Trophoblast cell (in vitro differentiated cells and primary cell): ENCODE measurements around the gene PDIA2.
A peak's percentile ranks its signal among the peaks of the same experiment; 100 is the strongest.

ENCODE experiments used
- DNase-seq, 2 donors: peaks; one replicate each; pipeline ENCODE4 v3.0.0-alpha.2; 2016
- H2AFZ ChIP-seq: 2 replicates; pipeline ENCODE4 v1.6.1; 2013; ENCODE audit warnings: low read length, moderate library complexity, mild to moderate bottlenecking; ENCODE audit not compliant: insufficient read depth, poor library complexity
- H2AK5ac ChIP-seq: 2 replicates; pipeline ENCODE4 v1.6.1; 2013; ENCODE audit warnings: mild to moderate bottlenecking, low read length
- H2BK120ac ChIP-seq: 2 replicates; pipeline ENCODE4 v1.6.1; 2013; ENCODE audit warnings: low read length, mild to moderate bottlenecking, moderate library complexity; ENCODE audit not compliant: insufficient read depth, poor library complexity
- H2BK12ac ChIP-seq: 2 replicates; pipeline ENCODE4 v1.6.1; 2013; ENCODE audit warnings: mild to moderate bottlenecking, low read length, moderate library complexity
- H2BK5ac ChIP-seq: 2 replicates; pipeline ENCODE4 v1.6.1; 2013; ENCODE audit warnings: low read length, low read depth, moderate library complexity, mild to moderate bottlenecking; ENCODE audit not compliant: poor library complexity
- H3K14ac ChIP-seq: 2 replicates; pipeline ENCODE4 v1.6.1; 2013; ENCODE audit warnings: mild to moderate bottlenecking, low read length
- H3K18ac ChIP-seq: 2 replicates; pipeline ENCODE4 v1.6.1; 2013; ENCODE audit warnings: mild to moderate bottlenecking, low read length
- H3K23ac ChIP-seq: 2 replicates; pipeline ENCODE4 v1.6.1; 2013; ENCODE audit warnings: low read length
- H3K27ac ChIP-seq: 2 replicates; pipeline ENCODE4 v1.5.1; 2013; ENCODE audit warnings: low read depth, mild to moderate bottlenecking, inconsistent platforms, low read length, moderate library complexity
- H3K27me3 ChIP-seq: 2 replicates; pipeline ENCODE4 v1.6.1; 2013; ENCODE audit warnings: inconsistent platforms, mild to moderate bottlenecking, low read length, moderate library complexity; ENCODE audit not compliant: insufficient read depth
- H3K36me3 ChIP-seq, 2 experiments: 1 replicate in 1 of 2; 2 replicates in 1 of 2; pipeline ENCODE4 v1.6.1; 2013; ENCODE audit warnings: low read length in 2 of 2, mild to moderate bottlenecking in 2 of 2, moderate library complexity in 1 of 2; ENCODE audit not compliant: insufficient read depth in 2 of 2, control insufficient read depth in 1 of 2
- H3K4ac ChIP-seq: 2 replicates; pipeline ENCODE4 v1.6.1; 2013; ENCODE audit warnings: low read depth, mild to moderate bottlenecking, low read length, moderate library complexity
- H3K4me1 ChIP-seq, 2 experiments: 1 replicate in 1 of 2; 2 replicates in 1 of 2; pipeline ENCODE4 v1.6.1; 2013; ENCODE audit warnings: low read length in 2 of 2, mild to moderate bottlenecking in 2 of 2, moderate library complexity in 1 of 2; ENCODE audit not compliant: insufficient read depth in 2 of 2, control insufficient read depth in 1 of 2
- H3K4me2 ChIP-seq: 2 replicates; pipeline ENCODE4 v1.6.1; 2013; ENCODE audit warnings: inconsistent platforms, mild to moderate bottlenecking, low read length, moderate library complexity
- H3K4me3 ChIP-seq: 2 replicates; pipeline ENCODE4 v1.5.1; 2013; ENCODE audit warnings: mild to moderate bottlenecking, low read depth, low read length, inconsistent platforms
- H3K79me1 ChIP-seq: one replicate; pipeline ENCODE4 v1.6.1; 2013; ENCODE audit warnings: low read length
- H3K79me2 ChIP-seq: 2 replicates; pipeline ENCODE4 v1.6.1; 2013; ENCODE audit warnings: low read length, mild to moderate bottlenecking; ENCODE audit not compliant: control insufficient read depth, insufficient read depth, poor library complexity
- H3K9ac ChIP-seq: 2 replicates; pipeline ENCODE4 v1.6.1; 2013; ENCODE audit warnings: mild to moderate bottlenecking, low read length
- H3K9me3 ChIP-seq: 2 replicates; pipeline ENCODE4 v1.6.1; 2013; ENCODE audit warnings: low read depth, mild to moderate bottlenecking, control low read depth, inconsistent platforms, low read length; ENCODE audit not compliant: insufficient read depth
- H4K12ac ChIP-seq: 2 replicates; pipeline ENCODE4 v1.6.1; 2013; ENCODE audit warnings: low read depth, mild to moderate bottlenecking, low read length, moderate library complexity
- H4K8ac ChIP-seq: 2 replicates; pipeline ENCODE4 v1.6.1; 2013; ENCODE audit warnings: low read depth, mild to moderate bottlenecking, low read length, moderate library complexity
- H4K91ac ChIP-seq: one replicate; pipeline ENCODE4 v1.6.1; 2013; ENCODE audit warnings: low read depth, mild to moderate bottlenecking, low read length, moderate library complexity
- WGBS: extraction: QIAGEN DNeasy Blood & Tissue Kit; methylation state at CpG from one replicate; pipeline ENCODE4 v1.1.7; 2013; ENCODE audit warnings: missing lambda C conversion rate; ENCODE audit not compliant: insufficient read length, insufficient coverage; ENCODE audit errors: extremely low coverage; 5-methylcytosine and 5-hydroxymethylcytosine counted together

Gene PDIA2

GRCh38 chr16:279531-279930 is 3.4 kb upstream of the PDIA2 start:
- no peaks in the 10 kb centered on the region for H3K79me2 ChIP-seq
- peaks cover 40% of the 10 kb centered on the region for H3K27me3 ChIP-seq
- no peak overlapping the region for H3K14ac ChIP-seq
- H3K4me3 ChIP-seq, result no peak overlapping the region
- no peak overlapping the region for H3K4ac ChIP-seq
- H3K27ac ChIP-seq, result no peak overlapping the region
- no peak overlapping the region for H3K9ac ChIP-seq
- no peak overlapping the region for H4K12ac ChIP-seq
- H2AFZ ChIP-seq, result no peak overlapping the region
- no peak overlapping the region for H2AK5ac ChIP-seq
- no peaks in the 10 kb centered on the region for H3K36me3 ChIP-seq
- H3K9me3 ChIP-seq, result peaks cover 8% of the 10 kb centered on the region
- DNase-seq, result no peak
- no peak overlapping the region for H2BK5ac ChIP-seq
- H3K79me1 ChIP-seq, result no peaks in the 10 kb centered on the region
- H2BK12ac ChIP-seq, result no peak overlapping the region
- H3K4me2 ChIP-seq, result no peak overlapping the region
- no peak overlapping the region for H3K18ac ChIP-seq
- no peak overlapping the region for H2BK120ac ChIP-seq
- no peak overlapping the region for H4K91ac ChIP-seq
- no CpG with 5 or more reads among the region's 7 CpGs for WGBS
- no peak overlapping the region for H4K8ac ChIP-seq
- H3K4me1 ChIP-seq, result peaks cover 0 to 6% of the 10 kb centered on the region in 2 experiments
- no peak overlapping the region for H3K23ac ChIP-seq

- Histone ChIP-seq H3K27ac (no peak overlapping the region), H2BK5ac (no peak overlapping the region)
These were observed 2.9 kb upstream of the PDIA2 start for GRCh38 chr16:280005-280460.

GRCh38 chr16:280552-280951 is 2.4 kb upstream of the PDIA2 start, which contains the start of gene ARHGDIG:
TSS of gene ARHGDIG (plus strand) at chr16:280591. CDS start at chr16:280681, 90 bp downstream.
- Histone ChIP-seq H3K18ac (no peak within 1 kb of the TSS), H4K12ac (no peak within 1 kb of the TSS), H3K79me1 (no peaks in the 10 kb centered on the region), H2BK120ac (no peak within 1 kb of the TSS), H3K4me2 (peak within 1 kb of the TSS; percentile 71), H2BK12ac (no peak within 1 kb of the TSS), H3K4ac (no peak within 1 kb of the TSS), H2AFZ (peak within 1 kb of the TSS; percentile 46), H3K14ac (no peak within 1 kb of the TSS), H4K91ac (no peak within 1 kb of the TSS), H2AK5ac (no peak within 1 kb of the TSS), H3K4me1 (no peaks in the 10 kb centered on the region), H3K79me2 (no peaks in the 10 kb centered on the region), H3K9me3 (peaks cover 8% of the 10 kb centered on the region), H2BK5ac (no peak within 1 kb of the TSS), H3K27me3 (peaks cover 33% of the 10 kb centered on the region), H4K8ac (no peak within 1 kb of the TSS), H3K4me3 (peak within 1 kb of the TSS; percentile 15), H3K36me3 (peaks cover 0 to 2% of the 10 kb centered on the region in 2 experiments), H3K9ac (no peak within 1 kb of the TSS), H3K27ac (no peak within 1 kb of the TSS), H3K23ac (no peak within 1 kb of the TSS)
- no peak for DNase-seq
- WGBS, result no CpG with 5 or more reads among the region's 54 CpGs

More at GRCh38 chr16:280005-280460, 2.9 kb upstream of the PDIA2 start:
- Histone ChIP-seq H2AFZ (no peak overlapping the region), H4K12ac (no peak overlapping the region), H3K18ac (no peak overlapping the region), H3K36me3 (peaks cover 0 to 2% of the 10 kb centered on the region in 2 experiments), H3K4ac (no peak overlapping the region), H3K27me3 (peaks cover 37% of the 10 kb centered on the region), H2BK120ac (no peak overlapping the region), H3K79me2 (no peaks in the 10 kb centered on the region), H2BK12ac (no peak overlapping the region), H3K4me3 (no peak overlapping the region), H3K23ac (no peak overlapping the region), H4K91ac (no peak overlapping the region), H3K9me3 (peaks cover 10% of the 10 kb centered on the region), H3K4me1 (peaks cover 0 to 3% of the 10 kb centered on the region in 2 experiments), H4K8ac (no peak overlapping the region), H3K14ac (no peak overlapping the region), H3K4me2 (peak overlapping the region; percentile 71), H3K79me1 (no peaks in the 10 kb centered on the region), H3K9ac (no peak overlapping the region), H2AK5ac (no peak overlapping the region)
- DNase-seq, result no peak
- no CpG with 5 or more reads among the region's 47 CpGs for WGBS

GRCh38 chr16:280991-281659 is 1.8 kb upstream of the PDIA2 start:
- WGBS, result no CpG with 5 or more reads among the region's 27 CpGs
- no peak overlapping the region for H3K14ac ChIP-seq
- H3K27me3 ChIP-seq, result peaks cover 30% of the 10 kb centered on the region
- H3K4me1 ChIP-seq, result no peaks in the 10 kb centered on the region
- peak overlapping the region; percentile 71 for H3K4me2 ChIP-seq
- H3K18ac ChIP-seq, result no peak overlapping the region
- H4K8ac ChIP-seq, result no peak overlapping the region
- H2BK5ac ChIP-seq, result no peak overlapping the region
- H3K9ac ChIP-seq, result no peak overlapping the region
- H3K9me3 ChIP-seq, result peaks cover 8% of the 10 kb centered on the region
- H3K36me3 ChIP-seq, result peaks cover 0 to 2% of the 10 kb centered on the region in 2 experiments
- no peak overlapping the region for H2BK12ac ChIP-seq
- no peak overlapping the region for H3K27ac ChIP-seq
- no peak overlapping the region for H3K23ac ChIP-seq
- H3K4me3 ChIP-seq, result peak overlapping the region; percentile 15
- H3K79me2 ChIP-seq, result no peaks in the 10 kb centered on the region
- no peak overlapping the region for H4K12ac ChIP-seq
- H2BK120ac ChIP-seq, result no peak overlapping the region
- H2AK5ac ChIP-seq, result no peak overlapping the region
- no peak overlapping the region for H4K91ac ChIP-seq
- no peak for DNase-seq
- no peak overlapping the region for H3K4ac ChIP-seq
- no peak overlapping the region for H2AFZ ChIP-seq
- H3K79me1 ChIP-seq, result no peaks in the 10 kb centered on the region
